Stomach (tissue), 9 donors: Measurements from ENCODE around the gene ELMO1. TPM values are rescaled to one million over a fixed set of nuclear protein-coding genes. Genes with fewer than 3 reads are reported as not detected.

Experiments
- DNase-seq, 2 donors: peaks; one replicate each; pipeline versions ENCODE4 v3.0.0 to v3.0.0-alpha.2; 2013 to 2019
- H3K27ac ChIP-seq, 5 donors: fragments of 200-600 bp in 4 of 5; sonication (generic) in 4 of 5; one replicate each; pipeline ENCODE4 v1.5.1; 2013 to 2019; ENCODE audit warnings: mild to moderate bottlenecking in 1 of 5, moderate library complexity in 1 of 5
- H3K27me3 ChIP-seq, 3 donors: fragments of 200-600 bp; sonication (generic); one replicate each; pipeline ENCODE4 v1.5.1; 2017 to 2019; ENCODE audit warnings: mixed run types in 1 of 3
- H3K36me3 ChIP-seq, 4 donors: fragments of 200-600 bp; sonication (generic); 1 replicate in 3 of 4; 2 replicates in 1 of 4; pipeline ENCODE4 v1.5.1; 2016 to 2019
- H3K4me1 ChIP-seq, 4 donors: fragments of 200-600 bp; sonication (generic); one replicate each; pipeline ENCODE4 v1.5.1; 2016 to 2019
- H3K4me3 ChIP-seq, 4 donors: fragments of 200-600 bp; sonication (generic) in 3 of 4; one replicate each; pipeline ENCODE4 v1.5.1; 2016 to 2019; ENCODE audit warnings: mild to moderate bottlenecking in 1 of 4
- H3K9me3 ChIP-seq, 4 donors: fragments of 200-600 bp; sonication (generic); one replicate each; pipeline ENCODE4 v1.5.1; 2016 to 2019
- CTCF ChIP-seq, 7 experiments: fragments of 450-650 bp in 4 of 7; fragments of 200-600 bp in 3 of 7; sonication (generic) in 3 of 7; IDR thresholded peaks; one replicate each; pipeline ENCODE4 v1.5.1; 2016 to 2019; ENCODE audit warnings: antibody characterized with exemption in 7 of 7, control low read depth in 2 of 7, mild to moderate bottlenecking in 1 of 7
- EP300 ChIP-seq: sonication (generic); formaldehyde crosslinking; IDR thresholded peaks from one replicate; pipeline ENCODE4 v1.6.1; 2017; ENCODE audit warnings: antibody characterized with exemption
- POLR2A ChIP-seq, 4 donors: fragments of 450-650 bp; IDR thresholded peaks; one replicate each; pipeline ENCODE4 v1.6.1; 2016; ENCODE audit warnings: antibody characterized with exemption in 4 of 4, control low read depth in 2 of 4, mild to moderate bottlenecking in 1 of 4, moderate library complexity in 1 of 4
- POLR2AphosphoS5 ChIP-seq, 3 donors: sonication (generic); formaldehyde crosslinking; IDR thresholded peaks; one replicate each; pipeline ENCODE4 v1.6.1; 2016; ENCODE audit warnings: antibody characterized with exemption in 3 of 3
- WGBS, 5 donors: extraction: QIAGEN DNeasy Blood & Tissue Kit in 3 of 5; methylation state at CpG; one replicate each; pipeline versions ENCODE4 v1.1.5 to v1.1.7; 2013 to 2018; 5-methylcytosine and 5-hydroxymethylcytosine counted together
- intact Hi-C: fragments of 100-400 bp; cut with DNase I; formaldehyde crosslinking; loops from one replicate; pipeline ENCODE4 v1.15.1; 2023; ENCODE audit warnings: low total_unique reads
- polyA plus RNA-seq, 3 donors: library from polyadenylated mRNA; stranded (reverse); fragments of 200-250 nt; gene quantifications; one replicate each; pipeline ENCODE4 v1.2.3, GENCODE V29; 2013
- total RNA-seq, 5 donors: library from RNA; depleted of rRNA; stranded (reverse); fragments of >200 nt; gene quantifications; one replicate each; pipeline versions ENCODE4 v1.1.0 to v1.2.3, GENCODE V29; 2014 to 2016
- donor health status: healthy with polysubstance abuse.
- donor health status: Bipolar disorder and iron deficiency.
- donor health status: healthy.

The ELMO1 gene
- total and polyA plus RNA-seq, 8 donors = 4.1 to 117 (median 44.8) TPM

GRCh38 chr7:37399876-37400421, 48.7 kb downstream of the ELMO1 start:
- DNase-seq = no peak
- 76 to 95% (median 90%) methylated on average over 3 of the region's 3 CpGs for WGBS, 5 donors
- Histone ChIP-seq H3K4me3 (no peak overlapping the region), H3K27me3 (no peaks in the 10 kb centered on the region), H3K27ac (no peak overlapping the region), H3K4me1 (no peaks in the 10 kb centered on the region), H3K9me3 (no peaks in the 10 kb centered on the region), H3K36me3 (no peaks in the 10 kb centered on the region)
- intact Hi-C loops = no loop called here
- TF ChIP-seq POLR2AphosphoS5 (IDR thresholded peaks at IDR 0.05) (no peak), EP300 (no peak), CTCF (IDR thresholded peaks at IDR 0.05) (no peak), POLR2A (IDR thresholded peaks at IDR 0.05) (no peak)

- H3K4me3 ChIP-seq = no peak overlapping the region
- no peak for TF ChIP-seq CTCF (IDR thresholded peaks at IDR 0.05)
- TF ChIP-seq EP300 = no peak
- TF ChIP-seq POLR2A (IDR thresholded peaks at IDR 0.05) = no peak
- TF ChIP-seq POLR2AphosphoS5 (IDR thresholded peaks at IDR 0.05) = no peak
- intact Hi-C loops = no loop called here
- WGBS, 5 donors = 52 to 70% (median 61%) methylated on average over 6 of the region's 6 CpGs
- H3K4me1 ChIP-seq = no peaks in the 10 kb centered on the region
- H3K36me3 ChIP-seq = no peaks in the 10 kb centered on the region
- no peak for DNase-seq
- H3K9me3 ChIP-seq = no peaks in the 10 kb centered on the region
- H3K27me3 ChIP-seq = no peaks in the 10 kb centered on the region
- no peak overlapping the region for H3K27ac ChIP-seq
These were observed 50.3 kb downstream of the ELMO1 start for GRCh38 chr7:37398403-37398802.

- 30 to 65% (median 57%) methylated on average over 1 of the region's 1 CpG for WGBS, 5 donors
- H3K4me3 ChIP-seq = no peak overlapping the region
- H3K4me1 ChIP-seq = peaks cover 0 to 7% (median 0%) of the 10 kb centered on the region in 4 donors
- TF ChIP-seq EP300 = no peak
- TF ChIP-seq POLR2AphosphoS5 (IDR thresholded peaks at IDR 0.05) = no peak
- H3K27me3 ChIP-seq = no peaks in the 10 kb centered on the region
- no peak for DNase-seq
- no peak overlapping the region for H3K27ac ChIP-seq
- H3K36me3 ChIP-seq = no peaks in the 10 kb centered on the region
- intact Hi-C loops = no loop called here
- no peaks in the 10 kb centered on the region for H3K9me3 ChIP-seq
These were observed 52.9 kb downstream of the ELMO1 start for GRCh38 chr7:37395618-37396259.

- TF ChIP-seq POLR2AphosphoS5 (IDR thresholded peaks at IDR 0.05) (no peak), EP300 (no peak), CTCF (IDR thresholded peaks at IDR 0.05) (no peak), POLR2A (IDR thresholded peaks at IDR 0.05) (no peak)
- Histone ChIP-seq H3K9me3 (no peaks in the 10 kb centered on the region), H3K36me3 (no peaks in the 10 kb centered on the region), H3K4me3 (no peak overlapping the region), H3K4me1 (peaks cover 0 to 7% (median 3%) of the 10 kb centered on the region in 4 donors), H3K27me3 (no peaks in the 10 kb centered on the region), H3K27ac (no peak overlapping the region)
- DNase-seq = no peak
- intact Hi-C loops = no loop called here
- 46 to 73% (median 67%) methylated on average over 2 of the region's 2 CpGs for WGBS, 5 donors
These were observed 54.5 kb downstream of the ELMO1 start for GRCh38 chr7:37394158-37394557.

- Histone ChIP-seq H3K27ac (no peak overlapping the region), H3K36me3 (no peaks in the 10 kb centered on the region), H3K4me3 (no peak overlapping the region), H3K27me3 (no peaks in the 10 kb centered on the region), H3K4me1 (peaks cover 0 to 9% (median 3%) of the 10 kb centered on the region in 4 donors), H3K9me3 (no peaks in the 10 kb centered on the region)
- intact Hi-C loops = no loop called here
- TF ChIP-seq CTCF (IDR thresholded peaks at IDR 0.05) (no peak), POLR2A (IDR thresholded peaks at IDR 0.05) (no peak), EP300 (no peak), POLR2AphosphoS5 (IDR thresholded peaks at IDR 0.05) (no peak)
- DNase-seq = no peak
- 84 to 97% (median 95%) methylated on average over 1 of the region's 1 CpG for whole genome bisulfite sequencing, 5 donors
These were observed 55.2 kb downstream of the ELMO1 start for GRCh38 chr7:37393476-37393875.
